KMS-11 (cell line): ENCODE data around the gene VPS45.

Experiments used
- H2AFZ ChIP-seq: fragments of 200-600 bp; sonication (generic); 2 replicates; pipeline ENCODE4 v1.6.1; 2016; ENCODE audit warnings: antibody characterized with exemption, mixed run types, low read depth
- H3K27ac ChIP-seq: fragments of 200-600 bp; sonication (generic); 2 replicates; pipeline ENCODE4 v1.6.1; 2016; ENCODE audit warnings: mild to moderate bottlenecking, mixed run types
- H3K27me3 ChIP-seq: fragments of 200-600 bp; sonication (generic); 2 replicates; pipeline ENCODE4 v1.6.1; 2017; ENCODE audit warnings: mild to moderate bottlenecking, low read depth, mixed run types, moderate library complexity; ENCODE audit not compliant: insufficient read depth
- H3K36me3 ChIP-seq: fragments of 200-600 bp; sonication (generic); 2 replicates; pipeline ENCODE4 v1.6.1; 2017; ENCODE audit warnings: mild to moderate bottlenecking, mixed run types; ENCODE audit not compliant: insufficient read depth
- H3K4me1 ChIP-seq: fragments of 200-600 bp; sonication (generic); 2 replicates; pipeline ENCODE4 v1.6.1; 2016; ENCODE audit warnings: mild to moderate bottlenecking, low read depth, mixed run types; ENCODE audit not compliant: poor library complexity, severe bottlenecking
- H3K4me2 ChIP-seq: fragments of 200-600 bp; sonication (generic); 2 replicates; pipeline ENCODE4 v1.7.0; 2016; ENCODE audit warnings: mild to moderate bottlenecking, mixed run types
- H3K4me3 ChIP-seq: fragments of 200-600 bp; sonication (generic); IDR thresholded peaks from 2 replicates; pipeline ENCODE4 v1.6.1; 2017; ENCODE audit warnings: low read depth, low read length, mixed read lengths; ENCODE audit not compliant: insufficient read depth
- H3K79me2 ChIP-seq: fragments of 200-600 bp; sonication (generic); 2 replicates; pipeline ENCODE4 v1.6.1; 2016; ENCODE audit warnings: low read depth, mixed run types; ENCODE audit not compliant: insufficient read depth
- H3K9ac ChIP-seq: fragments of 200-600 bp; sonication (generic); 2 replicates; pipeline ENCODE4 v1.6.1; 2016; ENCODE audit warnings: mild to moderate bottlenecking, mixed run types
- H4K20me1 ChIP-seq: fragments of 200-600 bp; sonication (generic); 2 replicates; pipeline ENCODE4 v1.6.1; 2016; ENCODE audit warnings: mild to moderate bottlenecking, mixed run types; ENCODE audit not compliant: insufficient read depth
- CTCF ChIP-seq: fragments of 200-600 bp; sonication (generic); conservative IDR thresholded peaks from 2 replicates; pipeline ENCODE4 v1.6.1; 2017; ENCODE audit warnings: low read depth, mild to moderate bottlenecking, antibody characterized with exemption, low read length, moderate library complexity, mixed read lengths

The VPS45 gene

GRCh38 chr1:150173141-150173585, 105.6 kb downstream of the VPS45 start:
- Histone ChIP-seq H3K4me2 (no peak overlapping the region), H3K27me3 (no peaks in the 10 kb centered on the region), H2AFZ (no peak overlapping the region), H3K4me3 (no peak overlapping the region), H3K9ac (no peak overlapping the region), H3K36me3 (no peaks in the 10 kb centered on the region), H3K27ac (no peak overlapping the region), H4K20me1 (no peaks in the 10 kb centered on the region), H3K4me1 (peaks cover 11% of the 10 kb centered on the region), H3K79me2 (no peaks in the 10 kb centered on the region)
- TF ChIP-seq CTCF, result no peak

DNA sequence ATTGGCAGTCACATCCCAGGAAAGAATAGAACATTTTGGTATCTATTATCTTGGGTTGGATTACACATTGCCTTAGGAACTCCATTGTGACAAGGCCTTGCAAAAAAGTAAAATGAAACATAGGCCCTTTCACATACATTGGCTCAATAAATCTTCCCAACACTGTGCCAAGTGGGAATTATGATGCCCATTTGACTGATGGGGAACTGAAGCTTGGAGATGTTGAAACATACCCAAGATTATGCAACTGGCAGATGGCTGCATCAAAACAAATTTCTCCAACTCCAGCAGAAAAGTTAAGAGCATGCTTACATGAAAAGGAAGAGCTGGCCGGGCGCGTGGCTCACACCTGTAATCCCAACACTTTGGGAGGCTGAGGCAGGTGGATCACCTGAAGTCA, 109.0 kb downstream of the VPS45 start:
- H3K4me2 ChIP-seq, result no peak overlapping the region
- H3K79me2 ChIP-seq, result no peaks in the 10 kb centered on the region
- H3K27me3 ChIP-seq, result no peaks in the 10 kb centered on the region
- H3K9ac ChIP-seq, result no peak overlapping the region
- H3K4me3 ChIP-seq, result no peak overlapping the region
- no peak for TF ChIP-seq CTCF
- no peak overlapping the region for H3K27ac ChIP-seq
- no peaks in the 10 kb centered on the region for H4K20me1 ChIP-seq
- H3K36me3 ChIP-seq, result no peaks in the 10 kb centered on the region
- H3K4me1 ChIP-seq, result no peaks in the 10 kb centered on the region
- H2AFZ ChIP-seq, result no peak overlapping the region

DNA sequence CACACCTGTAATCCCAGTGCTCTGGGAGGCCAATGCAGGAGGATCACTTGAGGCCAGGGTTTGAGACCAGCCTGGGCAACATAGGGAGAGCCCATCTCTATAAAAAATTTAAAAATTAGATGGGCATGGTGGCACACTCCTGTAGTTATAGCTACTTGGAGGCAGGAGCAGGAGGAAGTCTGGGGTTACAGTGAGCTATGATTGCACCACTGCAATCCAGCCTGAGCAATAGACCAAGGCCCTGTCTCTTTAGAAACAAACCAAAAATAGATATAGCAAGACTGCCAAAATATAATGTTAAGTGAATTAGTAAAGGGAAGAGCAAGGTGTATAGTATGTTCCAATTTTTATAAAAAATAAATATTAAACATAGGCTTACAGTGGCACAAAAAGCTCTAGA, 111.0 kb downstream of the VPS45 start:
- H3K4me2 ChIP-seq, result no peak overlapping the region
- H4K20me1 ChIP-seq, result no peaks in the 10 kb centered on the region
- no peaks in the 10 kb centered on the region for H3K4me1 ChIP-seq

GRCh38 chr1:150179867-150180266, 112.3 kb downstream of the VPS45 start:
- no peaks in the 10 kb centered on the region for H3K79me2 ChIP-seq
- H4K20me1 ChIP-seq, result no peaks in the 10 kb centered on the region

More for the DNA sequence above, 111.0 kb downstream of the VPS45 start:
- Histone ChIP-seq H3K27ac (no peak overlapping the region), H3K27me3 (no peaks in the 10 kb centered on the region), H3K9ac (no peak overlapping the region), H3K36me3 (no peaks in the 10 kb centered on the region), H3K79me2 (no peaks in the 10 kb centered on the region), H2AFZ (no peak overlapping the region), H3K4me3 (no peak overlapping the region)
- no peak for TF ChIP-seq CTCF

More at GRCh38 chr1:150179867-150180266, 112.3 kb downstream of the VPS45 start:
- Histone ChIP-seq H3K36me3 (no peaks in the 10 kb centered on the region), H3K27ac (no peak overlapping the region), H2AFZ (no peak overlapping the region), H3K4me2 (no peak overlapping the region), H3K4me1 (no peaks in the 10 kb centered on the region), H3K9ac (no peak overlapping the region), H3K27me3 (no peaks in the 10 kb centered on the region), H3K4me3 (no peak overlapping the region)
- no peak for TF ChIP-seq CTCF
